IPS DF 19.7 (cell line): ENCODE data around the gene UNC5CL.
A peak's percentile ranks its signal among the peaks of the same experiment; 100 is the strongest.
"Not testable (repeated sequence)": the region's sequence is repeated elsewhere in the genome, so short reads cannot be mapped to it uniquely, and the experiment has no call there.

Experiments
- DNase-seq: peaks from one replicate; pipeline ENCODE4 v3.0.0-alpha.2; 2013; ENCODE audit warnings: low read depth, low spot score

Gene UNC5CL

GRCh38 chr6:41008011-41008410, 31.0 kb downstream of the UNC5CL start:
- no peak for DNase-seq

DNA sequence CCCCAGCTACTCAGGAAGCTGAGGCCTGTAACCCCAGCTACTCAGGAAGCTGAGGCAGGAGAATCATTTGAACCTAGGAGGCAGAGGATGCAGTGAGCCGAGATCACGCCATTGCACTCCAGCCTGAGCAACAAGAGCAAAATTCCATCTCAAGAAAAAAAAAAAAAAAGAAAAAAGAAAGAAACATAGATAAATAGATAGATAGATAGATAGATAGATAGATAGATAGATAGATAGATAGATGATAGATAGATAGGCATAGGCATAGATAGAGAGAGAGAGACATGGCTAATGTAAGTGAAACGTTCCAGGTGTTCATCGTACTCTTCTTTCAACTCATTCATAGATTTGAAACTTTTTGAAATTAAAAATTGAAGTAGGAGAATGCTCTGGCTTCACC, 32.0 kb downstream of the UNC5CL start:
- not testable (repeated sequence) for DNase-seq

- DNase-seq, result not testable (repeated sequence)
Observed at GRCh38 chr6:41006217-41006616, 32.8 kb downstream of the UNC5CL start.

DNA sequence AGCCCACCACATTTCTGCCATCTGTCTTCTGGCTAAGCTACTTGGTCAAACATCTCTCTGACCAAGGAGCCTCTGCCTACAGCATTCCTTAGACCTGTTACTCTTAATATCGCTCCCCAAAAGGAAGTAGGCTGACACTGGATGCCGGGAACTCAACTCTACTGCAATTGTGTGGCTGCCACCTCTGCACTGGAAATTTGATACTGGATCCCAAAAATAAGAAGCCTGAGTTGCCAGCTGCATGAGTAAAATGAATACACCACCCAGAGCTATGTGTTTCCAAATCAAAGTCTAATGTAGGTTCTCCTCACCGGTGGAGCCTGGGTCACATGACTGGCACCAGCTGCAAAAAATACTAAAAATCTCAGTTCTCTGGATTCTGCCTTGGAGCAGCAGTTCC, 36.9 kb downstream of the UNC5CL start:
- DNase-seq, result no peak

GRCh38 chr6:41000248-41000647, 38.8 kb downstream of the UNC5CL start:
- DNase-seq, result no peak

DNA sequence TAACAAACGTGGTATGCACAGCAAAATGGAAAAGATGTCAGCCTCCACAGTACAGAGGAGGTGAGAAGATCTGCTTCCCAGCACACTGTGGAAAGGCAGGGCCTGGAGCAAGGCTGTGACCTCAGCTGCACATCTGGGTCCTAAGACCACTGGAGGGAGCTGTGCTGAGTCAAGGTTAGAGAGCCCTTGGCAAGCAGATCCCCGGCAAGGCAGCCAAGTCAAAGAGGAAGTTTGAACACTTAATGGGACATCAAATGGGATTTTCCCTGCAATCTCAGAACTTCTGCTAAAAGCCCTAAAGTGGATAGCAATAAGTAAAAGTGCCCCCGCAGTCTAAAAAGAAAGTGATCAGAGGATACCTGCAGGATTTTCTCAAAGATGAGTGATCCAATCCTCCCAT, 39.5 kb downstream of the UNC5CL start:
- peak; percentile 73 for DNase-seq

DNA sequence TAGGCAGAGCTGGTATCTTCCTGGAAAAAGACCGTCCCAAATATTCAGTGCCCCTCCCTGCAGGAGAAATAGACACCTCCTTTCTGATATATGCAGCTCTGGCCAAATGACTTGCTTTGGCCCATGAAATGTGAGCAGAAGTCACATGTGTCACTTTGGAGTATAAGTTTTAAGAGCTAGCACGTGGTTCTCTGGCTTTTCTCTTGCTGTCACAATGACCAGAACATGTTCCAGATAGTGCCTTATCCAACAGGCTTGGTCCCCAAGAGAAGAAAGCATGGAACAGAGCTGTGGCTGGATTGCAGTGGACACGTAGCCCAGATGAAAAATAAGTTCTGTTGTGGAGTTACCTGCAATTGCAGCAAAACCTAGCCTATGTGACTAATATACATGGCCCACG, 40.4 kb downstream of the UNC5CL start:
- no peak for DNase-seq

- peak; percentile 93 for DNase-seq
Observed at GRCh38 chr6:40997234-40997957, 41.6 kb downstream of the UNC5CL start.

DNA sequence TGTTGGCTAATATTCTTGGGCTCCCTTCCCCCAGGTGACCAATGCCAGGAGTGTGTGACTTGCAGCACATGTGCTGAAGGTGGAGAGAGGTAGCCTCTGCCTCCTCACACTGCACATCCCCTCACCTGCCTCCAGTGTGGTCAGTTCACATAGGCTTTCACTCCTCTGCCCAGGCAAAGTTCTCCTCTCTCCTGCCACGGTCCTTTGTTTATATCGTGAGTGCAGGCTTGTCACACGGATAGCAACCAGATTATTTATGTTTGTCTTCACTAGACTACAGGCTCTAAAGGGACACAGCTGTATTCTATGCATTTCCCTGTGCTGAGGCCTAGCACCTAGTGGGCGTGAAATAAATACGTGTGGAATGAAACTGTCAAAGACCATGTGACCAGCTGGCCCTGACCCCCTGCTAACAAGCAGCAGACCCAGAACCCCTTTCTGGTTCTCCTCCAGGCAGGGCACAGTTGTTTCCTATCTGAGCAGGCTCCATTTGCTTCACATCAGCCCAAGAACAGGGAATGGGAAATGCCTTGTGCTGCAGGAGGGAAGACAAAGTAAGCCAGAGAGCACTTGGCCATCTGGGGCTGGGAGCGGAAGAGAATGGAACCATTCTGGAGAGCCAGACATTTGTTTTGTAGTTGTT, 42.3 kb downstream of the UNC5CL start:
- no peak for DNase-seq

- DNase-seq, result no peak
Observed at GRCh38 chr6:40992746-40993145, 46.3 kb downstream of the UNC5CL start.

GRCh38 chr6:40990301-40990700, 48.7 kb downstream of the UNC5CL start:
- no peak for DNase-seq

GRCh38 chr6:40989204-40990169, 49.5 kb downstream of the UNC5CL start:
- DNase-seq, result no peak

DNA sequence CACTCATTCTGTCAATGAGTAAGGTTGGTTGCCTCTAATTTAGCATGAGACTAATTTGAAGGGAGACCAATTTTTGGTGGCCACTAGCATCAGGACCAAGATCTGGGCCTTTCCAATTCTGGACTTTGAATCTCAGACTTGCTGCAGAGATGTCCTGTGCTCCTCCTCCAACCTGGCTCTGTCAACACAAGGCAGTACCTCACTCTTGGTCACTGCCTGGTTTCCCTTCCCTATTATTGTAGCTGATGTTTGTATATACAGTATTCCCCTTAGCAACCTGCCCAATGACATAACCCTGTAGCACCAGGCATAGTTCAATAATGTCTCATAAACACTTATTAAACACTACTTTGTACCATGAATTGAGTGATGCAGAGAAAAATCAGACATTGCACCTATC, 50.4 kb downstream of the UNC5CL start:
- no peak for DNase-seq

GRCh38 chr6:40986921-40987819, 51.9 kb downstream of the UNC5CL start:
- DNase-seq, result no peak

GRCh38 chr6:40986364-40986763, 52.7 kb downstream of the UNC5CL start:
- DNase-seq, result no peak

- peak; percentile 47 for DNase-seq
Observed at GRCh38 chr6:40983752-40984151, 55.3 kb downstream of the UNC5CL start.

DNA sequence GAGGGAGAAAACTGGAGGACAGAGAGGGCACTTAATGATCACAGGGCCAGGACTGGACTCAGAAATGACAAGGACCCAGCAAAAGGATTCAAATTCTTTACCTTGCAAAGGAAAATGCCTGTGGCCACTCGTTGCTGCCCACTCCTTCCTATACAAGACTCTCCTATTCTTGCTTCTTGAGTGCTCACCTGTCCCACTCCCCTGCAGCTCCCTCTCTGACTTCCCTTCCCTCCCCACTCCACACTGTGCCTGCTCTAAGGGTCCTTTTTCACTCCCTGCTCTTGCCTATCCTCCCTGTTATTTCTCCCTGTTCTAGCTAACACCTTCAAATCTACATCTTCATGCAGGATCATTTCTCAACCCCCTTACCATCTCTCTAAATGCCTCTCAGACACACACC, 56.1 kb downstream of the UNC5CL start:
- DNase-seq, result no peak

DNA sequence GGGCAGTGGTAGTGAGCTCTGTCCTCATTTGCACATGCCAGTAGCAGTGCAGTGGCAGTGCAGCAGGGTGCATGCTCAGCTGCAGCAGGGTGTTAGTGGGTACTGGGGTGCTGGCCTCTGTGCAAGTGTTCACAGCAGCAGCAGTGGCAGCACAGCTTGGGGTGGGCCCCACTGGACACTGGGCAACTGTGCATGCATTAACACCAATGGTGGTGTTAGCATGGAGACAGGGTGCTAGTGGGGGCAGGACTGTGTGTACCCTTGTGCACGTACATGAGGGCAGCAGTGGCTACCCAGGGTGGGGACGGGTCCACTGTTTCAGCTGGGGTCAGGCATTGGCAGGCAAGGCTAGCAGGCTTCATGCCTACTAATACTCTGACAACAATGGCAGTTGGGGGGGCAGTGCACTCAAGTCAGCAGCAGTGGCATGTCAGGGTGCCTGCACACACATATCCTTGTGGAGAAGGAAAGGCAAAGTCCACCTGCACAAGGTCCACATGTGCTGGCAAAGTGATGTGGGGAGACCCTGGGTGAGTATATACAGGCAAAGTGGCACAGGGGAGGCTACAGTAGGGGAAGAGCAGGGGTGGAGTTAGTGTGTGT, 60.2 kb downstream of the UNC5CL start:
- DNase-seq, result no peak

DNA sequence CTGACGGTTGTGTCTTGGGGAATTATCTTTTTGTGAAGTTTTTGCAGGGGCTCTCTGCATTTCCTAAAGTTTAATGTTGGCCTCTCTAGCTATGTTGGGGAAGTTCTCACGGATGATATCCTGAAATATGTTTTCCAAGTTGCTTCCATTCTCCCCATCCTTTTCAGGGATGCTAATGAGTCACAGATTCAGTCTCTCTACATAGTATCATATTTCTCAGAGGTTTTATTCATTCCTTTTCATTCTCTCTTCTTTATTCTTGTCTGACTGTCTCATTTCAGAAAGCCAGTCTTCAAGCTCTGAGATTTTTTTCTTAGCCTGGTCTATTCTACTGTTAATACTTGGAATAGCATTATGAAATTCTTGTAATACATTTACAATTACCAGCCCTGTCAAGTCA, 61.3 kb downstream of the UNC5CL start:
- DNase-seq, result no peak

- DNase-seq, result no peak
Observed at GRCh38 chr6:40977085-40977484, 61.9 kb downstream of the UNC5CL start.
